Prostate gland (tissue), 2 donors: ENCODE results near the gene SPTBN5.

Source experiments
- CTCF ChIP-seq, 4 experiments: fragments of 200-600 bp in 2 of 4; fragments of 450-650 bp in 2 of 4; sonication (generic) in 2 of 4; IDR thresholded peaks; 1 replicate in 3 of 4; 2 replicates in 1 of 4; pipeline ENCODE4 v1.5.1; 2016 to 2019; ENCODE audit warnings: antibody characterized with exemption in 4 of 4, mild to moderate bottlenecking in 2 of 4, moderate library complexity in 2 of 4
- POLR2A ChIP-seq: fragments of 450-650 bp; IDR thresholded peaks from one replicate; pipeline ENCODE4 v1.6.1; 2016; ENCODE audit warnings: antibody characterized with exemption, mild to moderate bottlenecking

- no peak for TF ChIP-seq CTCF (IDR thresholded peaks at IDR 0.05)
- peak; percentile 12 for TF ChIP-seq POLR2A
Observed at GRCh38 chr15:41849861-41850260, 44.0 kb downstream of the SPTBN5 start.
